Stimulated activated CD4-positive, alpha-beta T cell treated with anti-CD3 and anti-CD28 coated beads, Interleukin-15, amount 100 ng/mL, for 24 hours (primary cell): Measurements from ENCODE around the gene IFITM1.

Source experiments
- DNase-seq: peaks from one replicate; pipeline ENCODE4 v3.0.0-alpha.2; 2020

The IFITM1 gene

GRCh38 chr11:294780-295179, 19.1 kb upstream of the IFITM1 start:
- no peak for DNase-seq

- DNase-seq, result no peak
These were observed 18.3 kb upstream of the IFITM1 start for GRCh38 chr11:295351-296170.

- no peak for DNase-seq
These were observed 17.4 kb upstream of the IFITM1 start for GRCh38 chr11:296171-297050.

- DNase-seq, result no peak
These were observed 16.7 kb upstream of the IFITM1 start for GRCh38 chr11:297051-297585.

GRCh38 chr11:297586-298405, 16.0 kb upstream of the IFITM1 start:
- DNase-seq, result peak; percentile 51

GRCh38 chr11:298406-299065, 15.3 kb upstream of the IFITM1 start:
- no peak for DNase-seq

- DNase-seq, result no peak
These were observed 14.6 kb upstream of the IFITM1 start, which contains the start of gene IFITM5 for GRCh38 chr11:299081-299891. IFITM5 (minus strand) TSS chr11:299526; CDS start chr11:299490, 36 bp downstream.

- no peak for DNase-seq
These were observed 13.7 kb upstream of the IFITM1 start for GRCh38 chr11:299951-300735.

- no peak for DNase-seq
These were observed 10.5 kb upstream of the IFITM1 start for GRCh38 chr11:303363-303762.

GRCh38 chr11:304061-304506, 9.8 kb upstream of the IFITM1 start:
- DNase-seq, result no peak

GRCh38 chr11:304915-305843, 8.7 kb upstream of the IFITM1 start:
- DNase-seq, result peak; percentile 70

- DNase-seq, result no peak
These were observed 8.0 kb upstream of the IFITM1 start for GRCh38 chr11:305844-306211.

GRCh38 chr11:306645-307371, 7.0 kb upstream of the IFITM1 start:
- no peak for DNase-seq

GRCh38 chr11:307766-308708, 5.8 kb upstream of the IFITM1 start, which contains the start of gene IFITM2:
IFITM2 (plus strand) TSS chr11:307816; CDS start chr11:308193, 377 bp downstream.
- peak; percentile 68 for DNase-seq

GRCh38 chr11:308740-309665, 4.8 kb upstream of the IFITM1 start:
- peak; percentile 48 for DNase-seq
